GM12874 (cell line): ENCODE measurements around the gene FOXE1.

Experiments
- TF ChIP-seq, protein P1 (sequence below): IDR thresholded peaks from 2 replicates; pipeline ENCODE4 v1.5.1; 2011; ENCODE audit warnings: low read depth, mild to moderate bottlenecking, control low read depth, low read length, moderate library complexity; ENCODE audit not compliant: insufficient read depth

FOXE1 gene

DNA sequence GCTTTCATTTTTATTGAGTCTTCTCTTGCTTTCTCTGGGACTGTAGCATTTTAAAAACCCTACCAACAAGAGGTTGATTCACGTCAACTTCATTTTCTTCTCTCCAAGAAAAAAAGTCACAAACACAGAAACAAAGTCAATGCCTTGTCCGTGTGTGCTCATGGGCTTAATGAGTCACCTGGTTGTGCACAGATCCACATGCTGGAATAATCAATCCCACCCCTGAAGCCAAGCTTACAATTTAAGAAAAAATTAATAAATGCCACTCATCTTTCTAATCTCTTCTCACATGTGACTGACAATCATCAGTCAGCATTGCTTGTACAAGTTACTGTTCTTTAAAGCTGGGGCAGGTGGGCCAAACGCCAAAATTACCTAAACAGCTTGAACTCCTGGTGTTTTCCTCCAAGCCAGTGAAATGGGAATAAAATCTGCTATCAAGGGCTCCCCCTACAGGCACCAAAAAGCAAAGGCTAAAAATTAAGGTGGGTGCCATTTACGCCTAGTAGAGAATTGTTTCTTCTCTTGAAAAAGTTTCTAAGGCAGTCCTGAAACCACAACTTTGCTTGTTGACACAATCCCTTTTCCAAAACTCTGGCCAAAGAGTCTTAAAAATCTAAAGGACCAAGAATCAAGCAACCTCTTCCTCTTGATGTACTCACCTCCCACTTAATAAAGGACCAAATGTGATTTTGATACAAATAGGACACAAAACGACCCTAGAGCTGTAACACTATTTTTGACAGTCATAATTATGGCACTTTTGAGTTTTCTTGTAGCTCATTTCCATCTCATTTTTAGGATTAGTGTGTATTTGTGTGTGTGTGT lies 47.9 kb downstream of the FOXE1 start:
- TF ChIP-seq, protein P1, sequence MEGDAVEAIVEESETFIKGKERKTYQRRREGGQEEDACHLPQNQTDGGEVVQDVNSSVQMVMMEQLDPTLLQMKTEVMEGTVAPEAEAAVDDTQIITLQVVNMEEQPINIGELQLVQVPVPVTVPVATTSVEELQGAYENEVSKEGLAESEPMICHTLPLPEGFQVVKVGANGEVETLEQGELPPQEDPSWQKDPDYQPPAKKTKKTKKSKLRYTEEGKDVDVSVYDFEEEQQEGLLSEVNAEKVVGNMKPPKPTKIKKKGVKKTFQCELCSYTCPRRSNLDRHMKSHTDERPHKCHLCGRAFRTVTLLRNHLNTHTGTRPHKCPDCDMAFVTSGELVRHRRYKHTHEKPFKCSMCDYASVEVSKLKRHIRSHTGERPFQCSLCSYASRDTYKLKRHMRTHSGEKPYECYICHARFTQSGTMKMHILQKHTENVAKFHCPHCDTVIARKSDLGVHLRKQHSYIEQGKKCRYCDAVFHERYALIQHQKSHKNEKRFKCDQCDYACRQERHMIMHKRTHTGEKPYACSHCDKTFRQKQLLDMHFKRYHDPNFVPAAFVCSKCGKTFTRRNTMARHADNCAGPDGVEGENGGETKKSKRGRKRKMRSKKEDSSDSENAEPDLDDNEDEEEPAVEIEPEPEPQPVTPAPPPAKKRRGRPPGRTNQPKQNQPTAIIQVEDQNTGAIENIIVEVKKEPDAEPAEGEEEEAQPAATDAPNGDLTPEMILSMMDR, result peak; percentile 70

DNA sequence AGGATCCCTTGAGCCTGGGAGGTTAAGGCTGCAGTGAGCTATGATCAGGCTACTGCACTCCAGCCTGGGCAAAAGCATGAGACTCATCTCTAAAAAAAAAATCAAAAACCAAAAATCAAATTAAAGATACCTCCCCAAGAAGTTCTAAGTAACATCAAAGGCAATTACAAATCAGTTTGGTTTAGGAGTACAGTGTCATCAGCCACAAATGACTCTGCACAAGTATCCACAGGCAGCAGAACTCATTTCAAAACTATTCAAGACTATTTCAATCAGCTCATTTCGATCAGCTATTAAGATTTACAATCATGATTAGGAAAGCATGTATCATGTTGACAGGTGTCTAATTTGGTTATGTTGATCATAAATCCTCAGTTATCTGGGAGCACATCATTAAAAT lies 50.2 kb downstream of the FOXE1 start:
- TF ChIP-seq, protein P1, result no peak

DNA sequence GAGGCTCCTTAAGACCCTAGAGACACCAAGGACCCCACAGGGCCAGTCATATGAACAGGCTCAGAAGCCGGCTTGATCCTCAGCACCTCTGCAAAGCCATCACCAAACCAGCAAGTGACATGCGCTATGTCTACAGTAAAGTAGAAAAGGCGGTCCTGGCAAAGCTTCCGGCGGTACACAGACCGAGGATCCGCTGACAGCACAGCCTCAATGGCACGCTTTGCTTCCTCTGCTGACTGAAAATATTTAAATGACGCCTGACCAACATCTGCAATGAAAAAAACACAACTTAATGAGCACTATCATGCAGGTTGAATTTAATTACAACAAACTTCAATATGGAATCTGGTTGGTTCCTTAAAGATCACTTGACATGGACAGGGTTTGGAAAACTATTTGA lies 51.7 kb downstream of the FOXE1 start:
- TF ChIP-seq, protein P1, result no peak

DNA sequence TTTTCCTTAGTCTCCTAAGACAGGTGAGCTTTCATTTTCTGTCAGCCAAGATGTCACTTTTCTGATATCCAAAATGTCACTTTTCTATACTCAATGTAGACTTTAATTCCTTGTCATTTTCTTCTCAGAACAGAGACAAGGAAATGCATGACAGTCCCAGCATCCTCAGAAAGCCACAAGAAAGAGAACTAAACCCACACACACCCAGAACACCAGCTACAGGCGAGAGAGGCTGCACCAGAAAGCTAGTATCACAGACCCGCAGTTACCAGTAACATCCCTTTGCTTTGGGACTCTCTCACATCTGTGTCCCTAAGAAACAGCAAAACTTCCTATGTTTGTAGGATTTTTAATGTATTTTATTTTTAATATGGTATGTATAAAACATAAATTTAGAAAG lies 52.2 kb downstream of the FOXE1 start:
- TF ChIP-seq, protein P1, result no peak
